ENCODE results near the gene CHD9NB.
A peak's percentile ranks its signal among the peaks of the same experiment; 100 is the strongest.

CHD9NB gene

DNA sequence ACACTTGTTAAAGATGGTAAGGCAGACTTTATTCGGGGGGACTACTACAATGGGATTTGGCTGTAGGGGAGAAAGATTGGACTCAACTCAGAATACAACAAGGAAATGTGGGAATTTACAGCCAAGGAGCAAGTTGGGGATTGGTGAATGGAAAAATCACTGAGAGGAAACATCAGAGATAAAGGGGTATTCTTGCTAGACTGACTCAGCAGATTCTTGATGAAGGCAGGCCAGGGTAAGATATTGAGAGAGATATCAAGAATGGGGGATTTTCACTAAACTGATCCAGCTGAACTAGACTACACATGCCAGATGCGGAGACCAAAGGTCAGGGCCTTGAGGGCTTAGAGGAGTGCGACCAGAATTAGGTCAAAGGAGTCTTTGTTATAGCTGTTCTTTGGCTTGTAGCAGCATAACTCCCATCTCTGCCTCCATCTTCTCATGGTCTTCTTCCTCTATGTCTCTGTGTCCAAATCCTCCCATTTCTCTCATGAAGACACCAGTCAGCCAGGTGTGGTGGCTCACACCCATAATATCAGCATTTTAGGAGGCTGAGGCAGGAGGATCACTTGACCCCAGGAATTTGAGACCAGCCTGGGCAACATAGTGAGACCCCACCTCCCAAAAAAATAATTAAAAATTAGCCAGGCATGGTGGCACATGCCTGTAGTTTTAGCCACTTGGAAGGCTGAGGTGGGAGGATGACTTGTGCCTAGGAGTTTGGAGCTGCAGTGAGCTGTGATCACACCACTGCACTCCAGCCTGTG is 17.3 kb downstream of the CHD9NB start:
- in situ Hi-C loops (cut with MboI; ENCODE audit: low sequenced_read_pairs, unreplicated experiment) = no loop called here
- DNase-seq (ENCODE audit: low spot score) = no peak
- TF ChIP-seq, protein P1, sequence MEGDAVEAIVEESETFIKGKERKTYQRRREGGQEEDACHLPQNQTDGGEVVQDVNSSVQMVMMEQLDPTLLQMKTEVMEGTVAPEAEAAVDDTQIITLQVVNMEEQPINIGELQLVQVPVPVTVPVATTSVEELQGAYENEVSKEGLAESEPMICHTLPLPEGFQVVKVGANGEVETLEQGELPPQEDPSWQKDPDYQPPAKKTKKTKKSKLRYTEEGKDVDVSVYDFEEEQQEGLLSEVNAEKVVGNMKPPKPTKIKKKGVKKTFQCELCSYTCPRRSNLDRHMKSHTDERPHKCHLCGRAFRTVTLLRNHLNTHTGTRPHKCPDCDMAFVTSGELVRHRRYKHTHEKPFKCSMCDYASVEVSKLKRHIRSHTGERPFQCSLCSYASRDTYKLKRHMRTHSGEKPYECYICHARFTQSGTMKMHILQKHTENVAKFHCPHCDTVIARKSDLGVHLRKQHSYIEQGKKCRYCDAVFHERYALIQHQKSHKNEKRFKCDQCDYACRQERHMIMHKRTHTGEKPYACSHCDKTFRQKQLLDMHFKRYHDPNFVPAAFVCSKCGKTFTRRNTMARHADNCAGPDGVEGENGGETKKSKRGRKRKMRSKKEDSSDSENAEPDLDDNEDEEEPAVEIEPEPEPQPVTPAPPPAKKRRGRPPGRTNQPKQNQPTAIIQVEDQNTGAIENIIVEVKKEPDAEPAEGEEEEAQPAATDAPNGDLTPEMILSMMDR (IDR thresholded peaks at IDR 0.05; ENCODE audit: borderline replicate concordance, control extremely low read depth, extremely low read depth, insufficient read depth, missing control alignments) = no peak

DNA sequence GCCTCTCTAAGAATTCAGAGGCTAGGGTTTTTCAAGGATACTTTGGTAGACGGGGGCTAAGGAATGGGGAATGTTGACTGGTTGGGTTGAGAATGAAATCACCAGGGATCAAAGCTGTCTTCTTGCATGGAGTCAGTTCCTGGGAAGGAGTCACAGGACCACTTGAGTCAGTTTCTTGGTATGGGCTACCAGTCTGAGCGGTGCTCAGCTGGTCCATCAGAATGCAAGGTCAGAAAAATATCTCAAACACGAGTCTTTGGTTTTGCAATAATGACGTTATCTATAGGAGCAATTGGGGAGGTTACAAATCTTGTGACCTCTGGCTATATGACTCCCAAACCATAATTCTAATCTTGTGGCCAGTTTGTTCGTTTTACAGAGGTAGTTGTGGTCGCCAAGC is 18.4 kb downstream of the CHD9NB start:
- in situ Hi-C loops (cut with MboI; ENCODE audit: low sequenced_read_pairs, unreplicated experiment) = no loop called here

DNA sequence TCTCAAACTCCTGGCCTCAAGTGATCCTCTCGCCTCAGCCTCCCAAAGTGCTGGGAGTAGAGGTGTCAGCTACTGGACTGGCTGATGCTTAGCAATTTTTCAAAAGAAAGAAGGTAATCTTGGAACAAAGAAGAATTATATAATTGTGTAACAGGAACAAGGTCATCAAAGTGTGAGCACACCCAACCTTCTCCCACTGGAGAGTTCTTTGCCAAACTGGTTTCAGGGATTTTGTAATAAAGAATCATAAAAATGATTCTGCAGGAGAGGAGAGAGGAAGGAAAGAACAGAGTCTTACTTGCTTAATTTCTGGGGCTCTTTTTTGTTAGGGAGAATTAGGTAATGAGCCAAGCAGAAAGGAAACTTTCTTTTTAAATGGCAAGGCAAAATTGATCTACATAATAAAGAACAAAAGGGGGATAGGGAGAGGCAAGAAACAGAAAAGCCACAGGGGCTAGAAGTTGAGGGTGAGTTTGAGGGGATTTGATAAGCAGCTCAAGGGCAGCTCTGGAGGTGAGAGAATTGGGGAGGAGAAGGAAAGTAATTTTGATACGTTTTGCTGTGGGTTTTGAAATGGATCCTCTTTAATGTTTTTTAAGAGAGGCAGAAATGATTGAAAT is 21.3 kb downstream of the CHD9NB start:
- no peak for DNase-seq (ENCODE audit: low spot score)
- TF ChIP-seq, protein P1 (IDR thresholded peaks at IDR 0.05; ENCODE audit: borderline replicate concordance, control extremely low read depth, extremely low read depth, insufficient read depth, missing control alignments) = no peak
- in situ Hi-C loops (cut with MboI; ENCODE audit: low sequenced_read_pairs, unreplicated experiment) = no loop called here

More for the DNA sequence above, 18.4 kb downstream of the CHD9NB start:
- no peak for DNase-seq (ENCODE audit: low spot score)
- TF ChIP-seq, protein P1 (IDR thresholded peaks at IDR 0.05; ENCODE audit: borderline replicate concordance, control extremely low read depth, extremely low read depth, insufficient read depth, missing control alignments) = no peak

DNA sequence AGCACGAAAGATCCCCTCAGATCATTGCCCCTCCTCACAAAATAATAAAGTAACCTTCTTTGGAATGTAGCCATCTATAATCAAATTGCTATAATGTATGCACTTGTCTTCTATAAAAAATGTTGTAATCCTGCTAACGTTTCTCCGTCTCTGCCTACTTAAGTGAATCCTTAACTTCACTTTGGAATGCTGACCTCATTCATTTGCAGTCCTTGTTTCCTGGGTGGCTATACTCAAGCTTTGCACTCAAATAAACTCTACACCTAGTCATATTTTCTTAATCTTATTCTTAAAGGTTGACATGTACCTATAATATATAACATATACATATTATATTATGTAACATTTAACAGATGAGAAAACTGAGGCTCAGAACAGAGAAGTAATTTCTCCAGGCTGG is 22.7 kb downstream of the CHD9NB start:
- TF ChIP-seq, protein P1 (IDR thresholded peaks at IDR 0.05; ENCODE audit: borderline replicate concordance, control extremely low read depth, extremely low read depth, insufficient read depth, missing control alignments) = no peak
- in situ Hi-C loops (cut with MboI; ENCODE audit: low sequenced_read_pairs, unreplicated experiment) = no loop called here

DNA sequence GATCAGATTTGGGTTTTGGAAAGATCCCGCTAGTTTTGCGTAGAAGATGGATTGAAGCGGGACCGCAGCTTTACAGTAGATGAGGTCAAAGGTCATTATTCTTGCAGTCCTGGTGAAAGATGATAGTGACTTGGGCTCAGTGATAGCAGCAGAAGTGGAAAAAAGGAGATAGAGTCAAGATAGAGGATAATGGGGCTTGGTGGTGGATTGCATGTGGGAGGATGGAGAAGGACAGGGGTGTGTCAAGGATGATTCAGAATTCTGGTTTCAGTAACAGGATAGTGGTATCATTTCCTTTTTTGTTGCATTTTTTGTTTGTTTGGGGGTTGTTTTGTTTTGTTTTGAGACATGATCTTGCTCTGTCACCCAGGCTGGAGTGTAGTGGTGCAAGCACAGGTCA is 28.7 kb downstream of the CHD9NB start:
- no peak for DNase-seq (ENCODE audit: low spot score)
- TF ChIP-seq, protein P1 (IDR thresholded peaks at IDR 0.05; ENCODE audit: borderline replicate concordance, control extremely low read depth, extremely low read depth, insufficient read depth, missing control alignments) = no peak
- in situ Hi-C loops (cut with MboI; ENCODE audit: low sequenced_read_pairs, unreplicated experiment) = loop anchor here (25.0 kb wide), 1 partner anchor 837 kb away; no protein-coding TSS in a partner anchor

More for the DNA sequence above, 22.7 kb downstream of the CHD9NB start:
- no peak for DNase-seq (ENCODE audit: low spot score)

DNA sequence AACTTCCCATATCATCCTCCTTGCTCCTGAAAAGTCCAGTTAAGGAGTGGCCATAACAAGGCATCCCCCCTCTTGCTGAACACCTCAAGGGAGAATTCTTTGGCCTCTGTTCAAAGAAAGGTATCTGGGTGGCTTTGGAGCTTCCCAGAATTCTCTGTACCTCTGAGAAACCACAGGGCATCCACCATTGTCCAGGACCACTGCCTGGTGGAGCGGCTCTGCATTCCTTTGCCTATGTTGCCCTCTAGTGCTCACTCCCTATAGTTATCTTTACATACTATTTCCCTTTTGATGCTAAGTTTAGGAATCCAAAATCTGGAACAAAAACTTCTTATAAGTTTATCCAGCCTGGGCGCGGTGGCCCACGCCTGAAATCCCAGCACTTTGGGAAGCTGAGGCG is 30.3 kb downstream of the CHD9NB start:
- peak; percentile 48 for DNase-seq (ENCODE audit: low spot score)
- TF ChIP-seq, protein P1 (IDR thresholded peaks at IDR 0.05; ENCODE audit: borderline replicate concordance, control extremely low read depth, extremely low read depth, insufficient read depth, missing control alignments) = peak; percentile 26
- in situ Hi-C loops (cut with MboI; ENCODE audit: low sequenced_read_pairs, unreplicated experiment) = loop anchor here (25.0 kb wide), 1 partner anchor 835 kb away; no protein-coding TSS in a partner anchor
